OCI-LY7 (cell line): ENCODE measurements around the gene CCDC12.

Source experiments
- EZH2phosphoT487 ChIP-seq: fragments of 200-600 bp; sonication (generic); IDR thresholded peaks from 2 replicates; pipeline ENCODE4 v1.6.1; 2018; ENCODE audit warnings: low read depth, borderline replicate concordance, mild to moderate bottlenecking, mixed run types, antibody characterized with exemption, low read length, moderate library complexity, mixed read lengths
- TF ChIP-seq, protein P1 (sequence below): fragments of 200-600 bp; sonication (generic); conservative IDR thresholded peaks from 2 replicates; pipeline ENCODE4 v1.5.1; 2014; ENCODE audit warnings: mild to moderate bottlenecking, antibody characterized with exemption, low read length, moderate library complexity, mixed read lengths

DNA sequence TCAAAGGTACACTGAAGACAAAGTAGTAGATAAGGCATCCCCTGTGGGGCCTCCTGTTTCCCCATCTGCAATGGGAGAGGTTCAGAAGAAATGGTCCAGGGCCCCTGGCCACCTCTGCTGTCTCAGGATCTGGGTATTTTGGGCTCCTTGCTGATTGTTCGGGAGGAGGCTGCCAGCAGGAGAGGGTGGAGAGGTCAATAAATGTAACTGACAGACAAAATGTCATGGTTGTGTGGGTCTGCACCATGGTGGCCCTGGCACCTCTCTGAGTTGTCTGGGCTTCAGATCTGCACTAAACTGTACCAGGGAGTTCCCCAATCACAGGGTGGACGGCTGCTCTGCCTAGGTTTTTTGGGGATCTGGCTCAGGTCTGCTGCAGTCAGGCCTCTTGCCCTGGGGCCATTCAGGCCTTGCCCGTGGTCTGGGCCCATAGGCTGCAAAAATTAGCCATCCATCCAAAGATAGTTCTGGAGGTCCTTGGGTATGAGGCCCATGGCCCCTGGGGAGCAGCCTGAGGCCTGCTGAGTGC is 10.3 kb upstream of the CCDC12 start:
- TF ChIP-seq, protein P1, sequence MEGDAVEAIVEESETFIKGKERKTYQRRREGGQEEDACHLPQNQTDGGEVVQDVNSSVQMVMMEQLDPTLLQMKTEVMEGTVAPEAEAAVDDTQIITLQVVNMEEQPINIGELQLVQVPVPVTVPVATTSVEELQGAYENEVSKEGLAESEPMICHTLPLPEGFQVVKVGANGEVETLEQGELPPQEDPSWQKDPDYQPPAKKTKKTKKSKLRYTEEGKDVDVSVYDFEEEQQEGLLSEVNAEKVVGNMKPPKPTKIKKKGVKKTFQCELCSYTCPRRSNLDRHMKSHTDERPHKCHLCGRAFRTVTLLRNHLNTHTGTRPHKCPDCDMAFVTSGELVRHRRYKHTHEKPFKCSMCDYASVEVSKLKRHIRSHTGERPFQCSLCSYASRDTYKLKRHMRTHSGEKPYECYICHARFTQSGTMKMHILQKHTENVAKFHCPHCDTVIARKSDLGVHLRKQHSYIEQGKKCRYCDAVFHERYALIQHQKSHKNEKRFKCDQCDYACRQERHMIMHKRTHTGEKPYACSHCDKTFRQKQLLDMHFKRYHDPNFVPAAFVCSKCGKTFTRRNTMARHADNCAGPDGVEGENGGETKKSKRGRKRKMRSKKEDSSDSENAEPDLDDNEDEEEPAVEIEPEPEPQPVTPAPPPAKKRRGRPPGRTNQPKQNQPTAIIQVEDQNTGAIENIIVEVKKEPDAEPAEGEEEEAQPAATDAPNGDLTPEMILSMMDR = no peak
- TF ChIP-seq EZH2phosphoT487 = no peak
